Immature natural killer cell (primary cell): ENCODE results near the gene KLHDC10. TPM values are rescaled to one million over a fixed set of nuclear protein-coding genes. Genes with fewer than 3 reads are reported as not detected.
"Not testable (repeated sequence)": the region's sequence is repeated elsewhere in the genome, so short reads cannot be mapped to it uniquely, and the experiment has no call there.

ENCODE experiments used
- DNase-seq, 3 donors: peaks; one replicate each; pipeline ENCODE4 v3.0.0; 2022; ENCODE audit warnings: mixed read lengths in 1 of 3
- H3K27ac Mint-ChIP-seq, 6 donors: one replicate each; pipeline ENCODE4 v1.8.0; 2020; ENCODE audit warnings: mixed read lengths in 6 of 6, mild to moderate bottlenecking in 5 of 6, inconsistent platforms in 4 of 6, moderate library complexity in 3 of 6
- H3K27me3 Mint-ChIP-seq, 3 donors: one replicate each; pipeline ENCODE4 v1.8.0; 2020 to 2021; ENCODE audit warnings: low read depth in 3 of 3, mild to moderate bottlenecking in 3 of 3, mixed read lengths in 3 of 3, moderate library complexity in 3 of 3, inconsistent platforms in 1 of 3
- H3K36me3 Mint-ChIP-seq, 3 donors: one replicate each; pipeline ENCODE4 v1.8.0; 2020; ENCODE audit warnings: mixed read lengths in 3 of 3, inconsistent platforms in 2 of 3, mild to moderate bottlenecking in 2 of 3
- H3K4me1 Mint-ChIP-seq, 2 donors: one replicate each; pipeline ENCODE4 v1.8.0; 2020; ENCODE audit warnings: inconsistent platforms in 2 of 2, mild to moderate bottlenecking in 2 of 2, mixed read lengths in 2 of 2, moderate library complexity in 1 of 2
- H3K4me3 Mint-ChIP-seq, 5 donors: one replicate each; pipeline ENCODE4 v1.8.0; 2020; ENCODE audit warnings: mild to moderate bottlenecking in 5 of 5, mixed read lengths in 5 of 5, inconsistent platforms in 3 of 5, moderate library complexity in 3 of 5
- H3K9me3 Mint-ChIP-seq, 6 donors: one replicate each; pipeline ENCODE4 v1.8.0; 2020; ENCODE audit warnings: mild to moderate bottlenecking in 6 of 6, mixed read lengths in 6 of 6, inconsistent platforms in 4 of 6, moderate library complexity in 3 of 6
- polyA plus RNA-seq, 3 donors: library from polyadenylated mRNA; unstranded; fragments of 300-500 nt; fragmentation: Illumina TruSeq; gene quantifications; one replicate each; pipeline ENCODE4 v1.2.3, GENCODE V29; 2021

The KLHDC10 gene
- polyA plus RNA-seq, 3 donors from 2014 or later = 0.99 to 2.7 (median 1.7) TPM

- peaks cover 19 to 51% (median 23%) of the 10 kb centered on the region in 3 donors for H3K36me3 Mint-ChIP-seq
Observed at GRCh38 chr7:130182990-130183389, 112.7 kb downstream of the KLHDC10 start.

GRCh38 chr7:130184349-130184748, 114.0 kb downstream of the KLHDC10 start:
- not testable (repeated sequence) for DNase-seq, H3K27me3 Mint-ChIP-seq, H3K27ac Mint-ChIP-seq, H3K4me3 Mint-ChIP-seq, H3K4me1 Mint-ChIP-seq, H3K9me3 Mint-ChIP-seq
- H3K36me3 Mint-ChIP-seq = peaks cover 14 to 44% (median 23%) of the 10 kb centered on the region in 3 donors

More at GRCh38 chr7:130182990-130183389, 112.7 kb downstream of the KLHDC10 start:
- Mint-ChIP-seq H3K4me1 (peaks cover 0 to 1% of the 10 kb centered on the region in 2 donors), H3K27ac (no peak overlapping the region), H3K27me3 (no peaks in the 10 kb centered on the region), H3K9me3 (no peaks in the 10 kb centered on the region), H3K4me3 (no peak overlapping the region)
- DNase-seq = no peak

Other genes with a start within 250 kb of the KLHDC10 start
- 10 to 100 TPM; 28.1 to 71.9 (median 32.2) TPM for gene UBE2H, start 117.6 kb upstream of the KLHDC10 start, polyA plus RNA-seq
- gene ZC3HC1, start 19.2 kb upstream of the KLHDC10 start, polyA plus RNA-seq = 10 to 100 TPM in 2 of 3 donors, 1 to 10 TPM in 1; 8.5 to 11.3 (median 10.8) TPM
- 10 to 100 TPM; 21.6 to 41.1 (median 39.9) TPM for gene TMEM209, start 134.9 kb downstream of the KLHDC10 start, polyA plus RNA-seq
- not detected for gene SSMEM1, start 137.3 kb downstream of the KLHDC10 start, polyA plus RNA-seq
- not detected for gene CPA2, start 196.3 kb downstream of the KLHDC10 start, polyA plus RNA-seq
- gene CPA4, start 222.6 kb downstream of the KLHDC10 start, polyA plus RNA-seq = not detected